Measurements from ENCODE around the gene WDR89.
"Not testable (repeated sequence)": the region's sequence is repeated elsewhere in the genome, so short reads cannot be mapped to it uniquely, and the experiment has no call there.

WDR89 gene, protein sequence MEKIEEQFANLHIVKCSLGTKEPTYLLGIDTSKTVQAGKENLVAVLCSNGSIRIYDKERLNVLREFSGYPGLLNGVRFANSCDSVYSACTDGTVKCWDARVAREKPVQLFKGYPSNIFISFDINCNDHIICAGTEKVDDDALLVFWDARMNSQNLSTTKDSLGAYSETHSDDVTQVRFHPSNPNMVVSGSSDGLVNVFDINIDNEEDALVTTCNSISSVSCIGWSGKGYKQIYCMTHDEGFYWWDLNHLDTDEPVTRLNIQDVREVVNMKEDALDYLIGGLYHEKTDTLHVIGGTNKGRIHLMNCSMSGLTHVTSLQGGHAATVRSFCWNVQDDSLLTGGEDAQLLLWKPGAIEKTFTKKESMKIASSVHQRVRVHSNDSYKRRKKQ
- 23.3 to 35.6 (median 25.4) reads per million in 4 donors for total RNA-seq

DNA sequence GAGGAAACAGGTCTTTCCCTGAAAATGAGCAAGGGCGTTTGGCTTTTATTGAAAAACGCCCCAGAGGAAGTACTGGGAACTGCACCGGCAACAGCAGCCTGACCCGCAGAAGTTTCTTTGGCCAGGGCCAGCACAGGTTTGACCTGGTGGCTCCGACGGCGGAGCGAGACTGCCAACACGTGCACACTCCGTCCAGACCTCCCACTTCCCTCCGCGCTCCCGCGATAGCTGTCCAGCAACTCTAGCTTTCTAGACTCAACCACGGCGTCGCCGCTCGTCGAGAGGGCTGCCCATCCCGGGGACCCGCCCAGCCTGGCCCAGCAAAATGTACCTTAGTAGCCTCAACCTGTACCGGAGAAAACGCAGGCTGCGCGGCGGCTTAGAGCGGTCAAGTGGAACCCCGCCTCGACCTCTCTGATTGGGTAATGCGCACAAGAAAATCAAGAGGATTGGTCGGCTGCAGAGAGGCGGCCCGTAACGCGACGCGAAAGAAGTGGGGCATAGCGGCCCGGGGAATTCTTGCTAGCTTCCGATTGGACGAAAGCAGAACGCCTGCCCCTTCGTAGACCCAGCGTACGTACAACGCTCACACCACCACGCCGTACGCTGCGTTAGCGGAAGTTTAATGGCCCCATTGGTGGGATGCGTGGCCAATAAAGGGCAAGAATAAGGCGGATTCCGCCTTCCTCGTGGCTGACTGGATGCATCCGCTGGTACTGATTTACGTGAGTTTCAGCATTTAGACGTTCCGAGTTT, at the start of gene WDR89:
TSS of gene WDR89 (minus strand) at position 399 of the 756 bp plus-strand sequence. CDS start 41,929 bp downstream, outside the sequence.
- peak; percentile 93 to 99 (median 95) for DNase-seq

DNA sequence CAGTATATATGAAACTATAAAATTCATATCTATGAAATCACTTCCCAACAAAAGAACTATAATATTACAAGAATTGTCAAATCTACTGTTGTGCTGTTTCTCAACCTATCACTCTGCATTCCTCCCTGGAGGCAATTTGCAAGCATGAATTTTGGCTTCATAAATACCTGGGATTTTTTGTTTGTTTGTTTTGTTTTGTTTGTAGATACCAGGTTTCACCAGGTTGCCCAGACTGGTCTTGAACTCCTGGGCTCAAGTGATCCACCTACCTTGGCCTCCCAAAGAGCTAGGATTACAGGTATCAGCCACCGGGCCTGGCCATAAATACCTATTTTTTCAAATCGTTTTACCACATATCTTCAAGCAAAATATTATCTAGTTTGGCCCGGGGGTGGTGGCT, 47.5 kb upstream of the WDR89 start:
- DNase-seq: no peak

GRCh38 chr14:63686926-63687325, 45.3 kb upstream of the WDR89 start:
- DNase-seq: no peak

DNA sequence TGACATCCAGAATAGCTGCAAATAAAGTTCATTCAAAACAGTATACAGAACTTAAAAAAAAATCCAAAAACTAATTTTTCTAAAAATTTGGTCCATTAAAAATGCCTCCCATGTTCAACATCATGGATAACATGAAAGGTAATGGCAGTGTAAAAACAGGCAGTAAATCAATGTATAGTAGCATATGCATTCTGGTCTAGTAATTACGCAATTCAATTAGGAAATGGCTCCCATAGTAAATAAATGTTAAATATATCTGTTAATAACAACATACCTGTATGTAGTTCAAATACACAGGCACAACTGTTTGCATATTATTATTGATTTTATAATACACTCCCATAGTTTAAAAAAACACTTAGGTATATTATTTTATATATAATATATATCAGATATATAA, 43.7 kb upstream of the WDR89 start:
- no peak for DNase-seq

DNA sequence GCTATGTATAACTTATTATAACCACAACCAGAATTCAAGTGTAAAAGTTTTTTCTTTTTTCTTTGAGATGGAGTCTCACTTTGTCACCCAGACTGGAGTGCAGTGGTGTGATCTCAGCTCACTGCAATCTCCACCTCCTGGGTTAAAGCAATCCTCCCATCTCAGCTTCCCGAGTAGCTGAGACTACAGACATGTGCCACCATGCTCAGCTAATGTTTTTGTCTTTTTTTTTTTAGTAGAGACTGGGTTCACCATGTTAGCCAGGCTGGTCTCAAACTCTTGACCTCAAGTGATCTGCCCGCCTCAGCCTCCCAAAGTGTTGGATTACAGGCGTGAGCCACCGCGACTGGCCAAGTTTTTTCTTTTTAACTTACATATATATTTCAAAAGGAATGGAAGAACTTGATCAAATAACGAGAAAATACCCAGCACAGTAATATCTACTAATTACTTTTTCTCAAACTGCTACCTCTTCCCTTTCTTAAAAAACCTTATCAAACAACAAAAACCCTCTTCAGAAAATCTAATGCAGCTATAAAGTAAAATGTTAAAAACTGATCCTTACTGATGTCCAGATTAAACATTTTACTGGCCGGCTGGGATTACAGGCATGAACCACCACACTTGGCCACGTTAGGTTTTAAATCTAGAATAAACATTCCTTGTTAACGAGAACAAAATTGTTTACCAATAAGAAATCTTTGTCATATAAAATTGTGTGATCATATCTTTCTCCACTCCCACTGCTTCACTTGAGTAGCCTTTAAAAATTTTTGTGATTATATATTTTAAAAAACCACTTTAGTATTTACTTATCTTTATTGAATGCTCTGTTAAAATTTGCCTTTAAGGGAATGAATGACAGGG, 41.3 kb upstream of the WDR89 start:
- DNase-seq: no peak

- no peak for DNase-seq
Observed at GRCh38 chr14:63678536-63678935, 36.9 kb upstream of the WDR89 start.

DNA sequence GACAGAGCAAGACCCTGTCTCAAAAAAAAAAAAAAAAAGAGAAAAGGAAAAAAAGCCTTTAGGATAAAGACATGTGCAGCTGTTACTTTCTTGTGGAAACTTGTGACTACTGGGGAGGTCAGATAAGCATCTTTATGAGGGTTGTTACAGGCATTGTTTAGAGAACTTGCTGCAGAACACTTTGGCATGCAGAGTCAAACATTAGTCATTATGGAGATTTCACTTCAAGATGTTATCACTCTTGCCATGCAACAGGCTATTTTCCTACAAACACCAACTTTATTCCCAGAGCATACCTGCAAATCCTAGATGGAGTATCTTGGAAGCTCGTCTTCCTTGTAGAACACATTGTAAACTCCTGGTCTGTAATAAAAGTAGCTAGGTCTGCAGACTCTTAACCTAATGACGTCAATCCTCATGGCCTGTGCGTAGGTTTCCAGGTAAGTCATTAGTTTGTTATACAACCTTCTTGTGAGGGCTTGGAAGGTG, 36.3 kb upstream of the WDR89 start:
- DNase-seq: no peak

GRCh38 chr14:63676615-63677014, 34.9 kb upstream of the WDR89 start:
- no peak for DNase-seq

GRCh38 chr14:63673886-63674497, 32.3 kb upstream of the WDR89 start:
- DNase-seq: no peak

DNA sequence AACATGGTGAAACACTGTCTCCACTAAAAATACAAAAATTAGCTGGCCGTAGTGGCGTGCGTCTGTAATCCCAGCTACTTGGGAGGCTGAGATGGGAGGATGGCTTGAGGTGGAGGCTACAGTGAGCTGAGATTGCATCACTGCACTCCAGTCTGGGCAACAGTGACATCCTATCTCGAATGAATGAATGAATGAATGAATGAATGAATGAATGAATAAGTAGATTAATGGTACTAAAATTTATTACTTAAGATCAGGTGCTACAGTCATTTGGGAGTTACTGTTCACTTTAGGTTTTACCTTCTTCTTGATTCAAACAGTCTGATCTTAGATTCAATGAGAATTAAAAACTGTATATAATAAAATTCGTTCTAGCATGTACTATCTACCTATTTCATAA, 31.6 kb upstream of the WDR89 start:
- DNase-seq: no peak

DNA sequence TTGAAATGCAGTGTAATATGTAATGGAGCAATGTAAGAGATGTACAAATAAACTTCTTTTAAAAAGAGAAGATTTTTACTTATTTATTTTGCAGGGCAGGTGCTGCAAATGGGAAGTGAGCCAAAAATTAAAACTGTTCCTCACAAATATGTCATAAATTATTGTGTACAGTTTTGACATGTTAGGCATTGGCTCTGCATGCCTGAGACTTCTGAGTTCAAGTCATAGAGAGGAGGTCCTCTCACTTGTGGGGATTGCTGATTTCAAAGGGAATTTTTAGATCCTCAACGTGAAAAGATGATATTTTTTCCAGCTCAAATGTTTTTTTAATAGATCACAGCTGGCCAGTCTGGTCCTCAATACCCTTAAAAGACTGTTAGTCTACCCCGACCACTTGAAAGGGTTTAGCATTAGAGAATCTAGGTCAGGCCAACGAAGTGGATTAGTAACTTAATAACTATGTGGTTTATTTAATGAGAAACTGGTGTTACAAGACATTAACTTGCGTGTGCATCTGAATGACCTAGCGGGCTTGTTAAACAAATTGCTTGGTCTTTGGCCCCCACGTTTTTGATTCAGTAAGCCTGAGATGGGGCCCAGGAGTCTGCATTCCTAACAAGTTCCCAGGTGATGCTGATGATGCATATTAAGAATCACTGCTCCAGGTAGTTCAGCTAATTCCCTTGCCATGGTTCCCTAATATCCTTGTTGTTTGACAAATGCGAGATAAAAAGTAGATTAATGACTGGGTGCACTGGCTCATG, 30.9 kb upstream of the WDR89 start:
- no peak for DNase-seq

DNA sequence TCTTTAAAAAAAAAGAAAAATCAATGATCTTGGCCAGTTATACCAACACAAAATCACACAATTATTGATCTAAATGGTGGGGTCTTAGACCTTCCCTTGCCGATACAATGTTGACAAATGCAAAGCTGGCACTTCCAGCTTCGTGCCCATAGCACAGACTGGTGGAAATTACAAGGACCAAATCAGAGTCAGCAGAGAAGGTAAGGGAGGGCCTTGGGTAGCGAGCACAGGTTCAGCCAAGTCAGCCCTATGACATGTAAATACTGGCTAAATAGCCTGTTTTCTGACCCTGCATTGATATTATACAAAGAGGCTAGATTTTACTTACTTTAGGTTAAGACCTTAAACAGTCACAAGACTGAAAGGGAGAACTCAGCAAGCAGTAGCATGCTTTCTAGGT, 30.3 kb upstream of the WDR89 start:
- no peak for DNase-seq

DNA sequence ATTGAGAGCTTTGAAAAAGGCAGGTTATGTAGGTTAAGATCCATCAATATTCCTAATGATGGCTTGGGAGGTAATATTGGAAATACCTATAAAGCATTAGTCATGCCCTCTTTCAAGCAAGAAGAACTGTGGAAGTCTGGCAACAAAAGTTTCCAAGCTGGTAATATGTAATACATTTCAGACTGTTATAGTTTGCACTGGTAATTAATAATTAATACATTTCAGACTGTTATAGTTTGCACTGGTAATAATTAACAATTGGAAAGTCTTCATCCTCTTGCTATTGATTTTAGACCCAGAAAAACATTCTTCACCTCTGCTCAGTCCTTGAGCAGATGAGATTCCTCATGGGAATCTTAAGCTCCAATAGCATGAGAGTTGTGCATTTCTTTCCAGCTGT, 29.0 kb upstream of the WDR89 start:
- DNase-seq: no peak

DNA sequence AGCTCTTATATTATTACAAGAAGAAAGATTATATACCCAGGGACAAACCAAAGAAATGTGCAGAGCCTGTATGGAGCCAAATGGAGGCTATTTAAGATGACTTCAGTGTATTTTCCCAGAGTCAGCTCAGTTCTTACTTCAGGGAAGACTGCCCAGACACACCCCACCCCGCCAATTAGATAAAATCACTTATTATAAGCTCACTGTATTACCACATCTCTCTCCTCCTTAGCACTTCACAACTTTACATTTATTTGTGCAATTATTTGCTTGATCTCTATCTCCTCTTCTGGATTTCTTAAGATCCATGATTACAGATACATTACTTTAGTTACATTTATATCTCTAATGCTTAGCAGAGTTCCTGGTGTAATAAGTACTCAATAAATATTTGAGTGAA, 24.7 kb upstream of the WDR89 start:
- no peak for DNase-seq

- no peak for DNase-seq
Observed at GRCh38 chr14:63663428-63664341, 22.0 kb upstream of the WDR89 start.

DNA sequence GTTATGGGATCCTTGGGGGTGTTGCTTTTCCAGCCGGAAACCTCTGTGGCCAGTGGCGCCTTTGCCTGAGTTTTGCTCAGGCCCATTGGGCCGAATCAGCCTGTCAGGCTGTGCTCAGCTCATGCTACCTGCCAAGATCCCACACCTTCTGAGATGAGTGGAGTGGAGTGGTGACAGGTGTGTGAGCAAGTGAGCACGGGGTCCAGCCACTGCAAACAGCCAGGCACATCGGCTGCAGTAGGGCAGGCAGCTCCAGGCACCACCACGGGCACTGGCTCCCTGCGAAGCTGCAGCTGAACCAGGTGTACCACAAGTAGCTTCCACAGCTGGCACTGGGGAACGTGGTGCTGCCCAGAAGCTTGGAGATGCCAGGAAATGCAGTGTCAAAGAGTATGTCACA, 21.1 kb upstream of the WDR89 start:
- DNase-seq: no peak

- not testable (repeated sequence) for DNase-seq
Observed at GRCh38 chr14:63661881-63662280, 20.2 kb upstream of the WDR89 start.

DNA sequence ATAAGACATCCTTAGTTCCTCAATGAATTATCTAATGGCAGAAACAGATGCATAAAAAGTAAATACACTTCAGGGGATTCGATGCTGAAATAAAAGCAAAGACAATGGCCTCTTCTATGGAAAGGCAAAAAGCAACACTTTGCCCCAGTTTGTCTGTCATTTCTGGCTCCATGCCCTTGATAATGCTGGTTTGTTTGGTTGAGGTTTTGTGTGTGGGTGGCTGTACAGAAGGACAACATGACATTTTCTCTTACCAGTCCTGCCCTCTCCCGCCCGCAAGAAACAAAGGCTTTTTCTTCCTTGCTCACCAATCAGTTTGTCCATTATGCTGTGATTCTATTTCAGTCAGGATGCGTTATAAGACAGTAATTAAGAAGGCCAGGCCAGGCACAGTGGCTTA, 18.1 kb upstream of the WDR89 start:
- DNase-seq: no peak

DNA sequence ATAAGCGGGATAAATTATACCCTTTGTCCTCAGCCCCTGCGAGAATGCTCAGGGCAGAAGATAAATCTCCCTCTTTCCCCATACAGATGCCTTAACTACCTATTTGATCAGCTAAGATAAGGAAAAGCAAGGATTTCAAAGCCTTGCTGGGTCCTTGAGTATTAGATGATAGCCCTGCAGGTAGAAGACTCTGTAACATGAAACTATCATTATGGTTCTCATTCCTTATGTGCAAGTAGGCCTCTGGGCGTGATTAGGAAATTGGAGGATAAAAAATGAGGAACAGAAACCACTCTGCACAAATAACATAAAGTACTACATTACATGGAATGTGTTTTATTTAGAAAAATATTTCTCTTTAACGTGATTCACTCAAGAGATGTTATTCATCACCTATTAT, 14.5 kb upstream of the WDR89 start:
- DNase-seq: no peak

DNA sequence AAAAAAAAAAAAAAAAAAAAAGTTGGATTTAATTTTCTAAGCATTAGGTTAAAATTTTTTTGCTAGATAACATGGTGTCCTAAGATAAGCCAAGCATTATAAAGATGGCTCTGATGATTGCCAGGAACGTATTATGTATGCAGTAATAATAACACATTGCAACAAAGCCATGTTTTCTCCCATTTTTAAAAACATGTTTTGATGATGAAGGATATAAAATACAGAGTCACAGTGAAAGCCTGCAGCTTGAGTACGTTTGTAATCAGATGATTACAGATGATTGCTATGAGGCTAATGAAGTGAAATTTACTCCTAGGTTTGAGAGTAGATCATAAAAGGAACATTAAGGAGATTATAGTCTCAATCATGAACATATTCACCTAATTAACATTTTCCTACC, 13.3 kb upstream of the WDR89 start:
- no peak for DNase-seq

GRCh38 chr14:63654346-63654745, 12.7 kb upstream of the WDR89 start:
- no peak for DNase-seq

Data from T-helper 1 cell (primary cell).